Measurements from ENCODE around the gene RABL6.
A peak's percentile ranks its signal among the peaks of the same experiment; 100 is the strongest.

The RABL6 gene

GRCh38 chr9:136807281-136808074 lies at the start of gene RABL6 (continued):
- TF ChIP-seq SCRT2 (tag by site-specific recombination; IDR thresholded peaks at IDR 0.05) (no peak), ZFHX2 (tag by site-specific recombination; conservative IDR thresholded peaks at IDR 0.05) (peak; percentile 68), ZNF266 (tag by site-specific recombination; IDR thresholded peaks at IDR 0.05; ENCODE audit: low read depth) (no peak), ZFP3 (tag by site-specific recombination; IDR thresholded peaks at IDR 0.05; ENCODE audit: low read depth) (no peak), GLI2 (tag by site-specific recombination; IDR thresholded peaks at IDR 0.05; ENCODE audit: borderline replicate concordance, low read depth) (no peak), ZNF202 (tag by site-specific recombination; IDR thresholded peaks at IDR 0.05; ENCODE audit: borderline replicate concordance) (no peak), ZNF404 (tag by site-specific recombination; IDR thresholded peaks at IDR 0.05) (no peak), ZNF501 (tag by site-specific recombination; IDR thresholded peaks at IDR 0.05) (peak; percentile 40; the same call in 1 of the 2 replicates), ZNF280C (tag by site-specific recombination; IDR thresholded peaks at IDR 0.05) (no peak), ZEB2 (tag by site-specific recombination; IDR thresholded peaks at IDR 0.05) (peak; percentile 72; the same call in 1 of the 2 replicates), ZNF639 (tag by site-specific recombination; IDR thresholded peaks at IDR 0.05) (no peak), ZNF560 (tag by site-specific recombination; IDR thresholded peaks at IDR 0.05; ENCODE audit: borderline replicate concordance) (no peak), OSR2 (tag by site-specific recombination; IDR thresholded peaks at IDR 0.05) (no peak), ZSCAN16 (tag by site-specific recombination; IDR thresholded peaks at IDR 0.05) (no peak), BCL6B (tag by site-specific recombination; IDR thresholded peaks at IDR 0.05) (no peak), ZNF394 (tag by site-specific recombination; IDR thresholded peaks at IDR 0.05; ENCODE audit: borderline replicate concordance) (no peak), ZNF302 (tag by site-specific recombination; IDR thresholded peaks at IDR 0.05; ENCODE audit: low read depth) (no peak), KLF1 (tag by site-specific recombination; IDR thresholded peaks at IDR 0.05) (peak; percentile 90), ZNF274 (IDR thresholded peaks at IDR 0.05; ENCODE audit: low read length) (no peak), ZNF274 (tag by site-specific recombination; IDR thresholded peaks at IDR 0.05; ENCODE audit: borderline replicate concordance) (no peak), ZXDB (tag by site-specific recombination; IDR thresholded peaks at IDR 0.05) (peak; percentile 59), ZSCAN18 (tag by site-specific recombination; IDR thresholded peaks at IDR 0.05) (no peak), ZNF133 (tag by site-specific recombination; IDR thresholded peaks at IDR 0.05) (no peak), ZNF830 (tag by site-specific recombination; IDR thresholded peaks at IDR 0.05; ENCODE audit: low read depth) (no peak), ZNF521 (tag by site-specific recombination; IDR thresholded peaks at IDR 0.05) (no peak), SP7 (tag by site-specific recombination; IDR thresholded peaks at IDR 0.05) (peak; percentile 39; the same call in 1 of the 2 replicates), ZNF843 (tag by site-specific recombination; IDR thresholded peaks at IDR 0.05) (0 out of 2 replicates have a peak, but pooled peaks have one; percentile 42), ZNF18 (tag by site-specific recombination; IDR thresholded peaks at IDR 0.05) (no peak)
